Common myeloid progenitor, CD34-positive (primary cell): ENCODE measurements around the gene ABI3BP.

Source experiments
- CTCF ChIA-PET: fragments of 350-600 bp; sonication (Branson Sonifier 250); formaldehyde crosslinking; loops from one replicate; lab custom pipeline; 2021; ENCODE audit warnings: antibody characterized with exemption; lab: Charles Lee
- POLR2A ChIA-PET: fragments of 350-600 bp; sonication (Branson Sonifier 250); formaldehyde crosslinking; loops from one replicate; lab custom pipeline; 2021; ENCODE audit warnings: antibody characterized with exemption; lab: Charles Lee
- DNase-seq, 3 donors: peaks; one replicate each; pipeline versions ENCODE4 v3.0.0 to v3.0.0-alpha.2; 2013
- H3K27ac ChIP-seq, 2 experiments: 1 replicate in 1 of 2; 2 replicates in 1 of 2; pipeline ENCODE4 v1.7.0; 2013; ENCODE audit warnings: inconsistent platforms in 2 of 2, low read length in 2 of 2, mild to moderate bottlenecking in 2 of 2, low read depth in 1 of 2, moderate library complexity in 1 of 2; ENCODE audit not compliant: severe bottlenecking in 2 of 2, insufficient read depth in 1 of 2, poor library complexity in 1 of 2
- H3K27me3 ChIP-seq, 5 experiments: replicated peaks in 2 of 5; 1 replicate in 3 of 5; 2 replicates in 2 of 5; pipeline versions ENCODE4 v1.6.1 to v1.7.0; 2013; ENCODE audit warnings: low read length in 4 of 5, mild to moderate bottlenecking in 2 of 5, moderate library complexity in 2 of 5, inconsistent platforms in 1 of 5; ENCODE audit not compliant: insufficient read depth in 5 of 5, control insufficient read depth in 4 of 5
- H3K36me3 ChIP-seq, 4 experiments: 1 replicate in 2 of 4; 2 replicates in 2 of 4; pipeline versions ENCODE4 v1.6.1 to v1.7.0; 2013; ENCODE audit warnings: low read length in 3 of 4, control low read depth in 1 of 4, mild to moderate bottlenecking in 1 of 4; ENCODE audit not compliant: control insufficient read depth in 4 of 4, insufficient read depth in 4 of 4
- H3K4me1 ChIP-seq, 4 experiments: 1 replicate in 3 of 4; 2 replicates in 1 of 4; pipeline versions ENCODE4 v1.6.1 to v1.7.1; 2013; ENCODE audit warnings: low read length in 3 of 4, mild to moderate bottlenecking in 3 of 4, control low read depth in 1 of 4, inconsistent platforms in 1 of 4, moderate library complexity in 1 of 4; ENCODE audit not compliant: control insufficient read depth in 4 of 4, insufficient read depth in 4 of 4; ENCODE audit errors: control extremely low read depth in 1 of 4
- H3K4me3 ChIP-seq, 7 experiments: 1 replicate in 4 of 7; 2 replicates in 3 of 7; pipeline versions ENCODE4 v1.5.1 to v1.7.0; 2013; ENCODE audit warnings: mild to moderate bottlenecking in 7 of 7, low read length in 6 of 7, moderate library complexity in 6 of 7, inconsistent platforms in 2 of 7, low read depth in 2 of 7, control low read depth in 1 of 7; ENCODE audit not compliant: insufficient read depth in 4 of 7, control insufficient read depth in 1 of 7; ENCODE audit errors: extremely low read depth in 1 of 7
- H3K9me3 ChIP-seq, 5 experiments: 1 replicate in 4 of 5; 2 replicates in 1 of 5; pipeline versions ENCODE4 v1.6.1 to v1.7.1; 2013; ENCODE audit warnings: low read length in 4 of 5, mild to moderate bottlenecking in 2 of 5, inconsistent platforms in 1 of 5, low read depth in 1 of 5, moderate library complexity in 1 of 5; ENCODE audit not compliant: control insufficient read depth in 4 of 5, insufficient read depth in 2 of 5; ENCODE audit errors: control extremely low read depth in 1 of 5
- WGBS: methylation state at CpG from one replicate; pipeline ENCODE4 v1.1.5; 2013; ENCODE audit not compliant: insufficient coverage; 5-methylcytosine and 5-hydroxymethylcytosine counted together

The ABI3BP gene

DNA sequence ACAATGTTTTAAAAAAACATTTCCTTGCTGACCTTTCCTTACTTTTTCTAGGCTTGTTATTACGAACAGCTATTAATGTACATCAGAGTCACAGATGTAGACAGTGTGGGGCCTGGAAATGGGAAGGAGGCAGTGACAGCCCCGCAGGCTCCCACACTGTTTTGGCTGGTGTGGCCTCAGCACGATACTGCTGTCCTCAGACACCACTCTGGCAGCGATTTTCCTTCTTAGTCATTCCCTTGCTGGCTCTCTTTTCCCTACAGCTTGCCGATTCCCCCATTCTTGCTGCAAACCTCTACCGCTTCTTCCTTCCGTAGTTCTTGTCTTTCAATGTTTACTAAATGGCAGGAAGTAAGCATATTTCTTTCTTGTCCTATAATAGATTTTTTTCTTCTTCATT, 113.1 kb downstream of the ABI3BP start:
- Histone ChIP-seq H3K27me3 (no peaks in the 10 kb centered on the region), H3K27ac (no peak overlapping the region), H3K9me3 (no peaks in the 10 kb centered on the region), H3K4me1 (peaks cover 0 to 6% (median 2%) of the 10 kb centered on the region in 4 experiments), H3K4me3 (no peak overlapping the region), H3K36me3 (no peaks in the 10 kb centered on the region)
- ChIA-PET CTCF (no interaction called here), POLR2A (interaction anchor here (0.5 kb wide), 1 partner anchor 137 kb away, joined by 4 read pairs; no protein-coding TSS in a partner anchor)
- WGBS = 67% methylated on average over 3 of the region's 7 CpGs
- DNase-seq = no peak

DNA sequence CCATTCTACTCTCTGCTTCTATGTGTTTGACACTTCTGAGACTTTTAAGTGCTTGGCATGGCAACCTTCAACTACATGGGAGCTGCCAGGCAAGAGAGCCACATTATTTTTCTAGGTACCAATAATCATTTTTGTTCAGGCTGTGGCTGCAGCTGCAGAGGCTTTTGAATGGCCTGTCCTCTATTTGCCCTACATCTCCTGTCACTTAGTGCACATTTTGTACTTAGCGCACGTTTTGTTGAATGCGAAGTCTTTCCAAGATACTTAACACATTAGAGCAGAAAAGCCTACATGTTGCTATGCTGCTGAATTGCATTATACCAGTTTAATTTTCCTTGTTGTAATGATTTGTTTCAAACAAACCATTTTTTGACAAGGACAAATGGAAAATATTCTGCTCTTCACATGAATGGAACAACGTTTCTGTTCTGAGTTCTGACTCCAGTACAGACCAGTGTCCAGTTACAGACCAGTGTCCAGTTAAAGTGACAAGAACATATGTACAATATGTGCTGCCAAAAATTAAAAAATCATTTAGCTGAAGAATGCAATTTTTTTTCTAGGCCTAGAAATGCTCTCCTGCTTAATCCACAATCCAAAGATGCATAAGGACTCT, 113.9 kb downstream of the ABI3BP start:
- Histone ChIP-seq H3K27me3 (no peaks in the 10 kb centered on the region), H3K36me3 (no peaks in the 10 kb centered on the region), H3K27ac (no peak overlapping the region), H3K4me3 (no peak overlapping the region), H3K9me3 (no peaks in the 10 kb centered on the region), H3K4me1 (peaks cover 0 to 7% (median 2%) of the 10 kb centered on the region in 4 experiments)
- WGBS = no CpG with 5 or more reads among the region's 4 CpGs
- POLR2A ChIA-PET = no interaction called here
- DNase-seq = no peak
- CTCF ChIA-PET = no interaction called here

DNA sequence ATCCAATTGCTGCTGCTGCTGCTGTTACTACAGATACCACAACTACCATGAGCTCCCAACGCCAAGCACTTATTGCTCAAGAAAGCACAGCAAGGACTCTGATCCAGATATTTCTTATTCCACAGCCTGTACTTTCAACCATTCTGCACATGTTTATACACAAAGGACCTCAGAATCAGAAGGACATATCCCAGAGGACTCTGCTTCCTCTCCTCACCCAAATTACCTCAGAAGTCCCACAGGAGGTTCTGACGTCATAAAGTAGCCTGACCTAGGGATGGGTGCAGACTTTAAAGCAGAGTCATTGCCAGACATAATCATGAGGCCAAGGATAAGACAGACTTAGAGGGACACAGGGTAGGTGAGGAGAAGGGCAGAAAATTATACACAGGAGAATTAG, 115.9 kb downstream of the ABI3BP start:
- no peak for DNase-seq
- H3K4me3 ChIP-seq = no peak overlapping the region
- H3K27me3 ChIP-seq = no peaks in the 10 kb centered on the region
- 100% methylated on average over 1 of the region's 2 CpGs for WGBS
- H3K36me3 ChIP-seq = no peaks in the 10 kb centered on the region
- H3K27ac ChIP-seq = no peak overlapping the region
- ChIA-PET POLR2A (no interaction called here), CTCF (interaction anchor here (0.6 to 1.0 kb wide), 2 partner anchors 72 to 679 kb away, joined by 3 read pairs; no protein-coding TSS in a partner anchor)
- H3K4me1 ChIP-seq = peaks cover 0 to 16% (median 7%) of the 10 kb centered on the region in 4 experiments
- H3K9me3 ChIP-seq = no peaks in the 10 kb centered on the region

DNA sequence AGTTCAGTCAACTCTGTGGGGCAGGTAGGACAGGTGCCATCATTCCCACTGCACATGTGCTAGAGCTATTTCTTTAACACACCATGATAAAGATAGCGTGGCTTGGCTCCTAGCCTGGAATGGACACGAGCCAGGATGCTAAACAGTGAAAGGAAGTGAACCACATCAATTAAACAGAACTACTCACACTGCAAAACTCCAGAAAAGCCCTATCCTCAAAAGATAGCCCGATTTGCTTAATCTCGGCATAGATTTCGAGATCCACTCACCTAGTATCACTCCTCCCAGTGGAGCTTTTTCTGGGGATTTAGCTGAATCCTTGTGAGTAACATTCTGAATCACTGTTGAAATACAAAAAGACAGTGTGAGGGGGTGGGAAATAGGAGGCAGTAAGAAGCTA, 118.0 kb downstream of the ABI3BP start:
- POLR2A ChIA-PET = no interaction called here
- 3% methylated on average over 4 of the region's 5 CpGs for WGBS

DNA sequence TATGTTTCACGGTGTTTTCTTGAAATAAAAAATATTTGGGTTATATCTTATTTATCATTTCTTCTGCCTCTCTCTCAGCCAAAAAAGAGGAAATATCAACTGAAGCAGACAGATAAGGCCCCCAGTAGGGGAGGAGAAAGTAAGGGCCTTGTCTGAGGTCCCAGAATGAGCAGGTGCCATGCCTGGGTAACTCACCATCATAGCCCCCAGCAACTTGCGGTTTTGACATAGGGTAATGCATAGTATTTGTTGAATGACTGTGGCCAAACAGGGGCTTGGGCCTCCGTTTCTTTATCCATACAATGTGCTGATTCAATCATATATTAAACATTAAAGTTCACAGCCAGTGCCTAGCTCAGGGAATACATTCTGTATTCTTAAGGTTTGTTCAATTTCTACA, 119.6 kb downstream of the ABI3BP start:
- ChIA-PET CTCF (no interaction called here), POLR2A (no interaction called here)
- H3K27ac ChIP-seq = no peak overlapping the region
- peak in 2 of 3 donors; percentile 69 to 77 for DNase-seq
- H3K4me1 ChIP-seq = peaks cover 0 to 16% (median 7%) of the 10 kb centered on the region in 4 experiments
- no peaks in the 10 kb centered on the region for H3K9me3 ChIP-seq
- H3K36me3 ChIP-seq = no peaks in the 10 kb centered on the region
- no peak overlapping the region for H3K4me3 ChIP-seq
- peaks cover 0 to 7% (median 0%) of the 10 kb centered on the region in 5 experiments for H3K27me3 ChIP-seq
- WGBS = no CpG with 5 or more reads among the region's 3 CpGs

More for the DNA sequence above, 118.0 kb downstream of the ABI3BP start:
- DNase-seq = peak in 2 of 3 donors; percentile 49 to 60
- Histone ChIP-seq H3K9me3 (no peaks in the 10 kb centered on the region), H3K4me1 (peaks cover 0 to 16% (median 7%) of the 10 kb centered on the region in 4 experiments), H3K27ac (no peak overlapping the region), H3K4me3 (peak overlapping the region in 1 of 7 experiments; percentile 15), H3K36me3 (no peaks in the 10 kb centered on the region), H3K27me3 (peaks cover 0 to 2% (median 0%) of the 10 kb centered on the region in 5 experiments)
- CTCF ChIA-PET = interaction anchor here (1.1 kb wide), 1 partner anchor 21 kb away, joined by 3 read pairs; no protein-coding TSS in a partner anchor

DNA sequence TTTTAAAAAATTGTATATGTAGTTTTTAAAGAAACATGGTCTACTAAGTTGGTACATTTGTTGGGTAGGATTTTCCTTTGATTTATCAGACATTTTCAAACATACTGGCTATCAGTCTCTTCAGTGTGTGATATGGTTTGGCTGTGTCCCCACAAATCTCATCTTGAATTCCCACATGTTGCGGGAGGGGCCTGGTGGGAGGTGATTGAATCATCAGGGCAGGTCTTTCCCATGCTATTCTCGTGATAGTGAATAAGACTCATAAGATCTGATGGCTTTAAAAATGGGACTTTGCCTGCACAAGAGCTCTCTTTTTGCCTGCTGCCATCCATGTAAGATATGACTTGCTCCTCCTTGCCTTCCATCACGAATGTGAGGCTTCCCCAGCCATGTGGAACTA, 121.9 kb downstream of the ABI3BP start:
- Histone ChIP-seq H3K27me3 (peaks cover 0 to 9% (median 0%) of the 10 kb centered on the region in 5 experiments), H3K4me1 (peaks cover 2 to 22% (median 7%) of the 10 kb centered on the region in 4 experiments), H3K27ac (no peak overlapping the region), H3K9me3 (no peaks in the 10 kb centered on the region), H3K36me3 (no peaks in the 10 kb centered on the region), H3K4me3 (no peak overlapping the region)
- POLR2A ChIA-PET = no interaction called here
- no peak for DNase-seq
- 67% methylated on average over 3 of the region's 3 CpGs for WGBS
- CTCF ChIA-PET = no interaction called here

DNA sequence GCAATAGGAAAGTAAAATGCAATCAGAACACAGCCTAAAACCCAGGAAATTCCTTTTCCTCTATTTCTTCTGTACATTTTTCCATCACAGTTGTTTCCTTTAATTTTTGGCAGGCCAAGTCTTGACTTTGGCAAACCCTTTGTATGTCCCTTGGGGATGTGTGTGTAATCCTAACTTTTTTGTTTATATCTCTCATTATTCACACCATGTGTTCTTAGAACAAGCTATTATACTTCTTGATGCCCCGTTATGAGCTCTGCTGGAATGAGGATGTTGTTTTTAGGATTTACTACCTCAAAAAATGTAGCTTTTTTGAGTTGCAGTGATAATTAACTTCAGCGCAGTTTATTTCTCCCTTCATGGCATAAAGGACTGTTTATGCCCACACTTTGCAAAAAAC, 123.4 kb downstream of the ABI3BP start:
- CTCF ChIA-PET = no interaction called here

More for the DNA sequence above, 123.4 kb downstream of the ABI3BP start:
- WGBS = 100% methylated on average over 1 of the region's 2 CpGs
- Histone ChIP-seq H3K4me3 (no peak overlapping the region), H3K27me3 (peaks cover 0 to 14% (median 4%) of the 10 kb centered on the region in 5 experiments), H3K4me1 (peaks cover 2 to 15% (median 6%) of the 10 kb centered on the region in 4 experiments), H3K27ac (no peak overlapping the region), H3K36me3 (no peaks in the 10 kb centered on the region), H3K9me3 (no peaks in the 10 kb centered on the region)
- no peak for DNase-seq
- POLR2A ChIA-PET = no interaction called here
